ENCODE results near the gene ANAPC7.
A peak's percentile ranks its signal among the peaks of the same experiment; 100 is the strongest.
"Not testable (repeated sequence)": the region's sequence is repeated elsewhere in the genome, so short reads cannot be mapped to it uniquely, and the experiment has no call there.

The ANAPC7 gene

GRCh38 chr12:110403146-110403975 is at the start of gene ANAPC7:
ANAPC7 (minus strand) TSS chr12:110403708; CDS start chr12:110403627, 81 bp downstream.
- DNase-seq (ENCODE audit: low read depth), result peak; percentile 86

- no peak for DNase-seq (ENCODE audit: low read depth)
Measured at GRCh38 chr12:110451263-110451662, 47.8 kb upstream of the ANAPC7 start.

GRCh38 chr12:110449799-110450497 is 46.4 kb upstream of the ANAPC7 start, which contains the start of gene ARPC3:
ARPC3 (minus strand) TSS chr12:110450337; CDS start chr12:110450260, 77 bp downstream.
- DNase-seq (ENCODE audit: low read depth), result peak; percentile 92

- DNase-seq (ENCODE audit: low read depth), result no peak
Measured at GRCh38 chr12:110444455-110444854, 40.9 kb upstream of the ANAPC7 start.

- peak; percentile 34 for DNase-seq (ENCODE audit: low read depth)
Measured at GRCh38 chr12:110436231-110436630, 32.7 kb upstream of the ANAPC7 start.

GRCh38 chr12:110431957-110432587 is 28.6 kb upstream of the ANAPC7 start:
- no peak for DNase-seq (ENCODE audit: low read depth)

- DNase-seq (ENCODE audit: low read depth), result not testable (repeated sequence)
Measured at GRCh38 chr12:110429676-110430075, 26.2 kb upstream of the ANAPC7 start.

- no peak for DNase-seq (ENCODE audit: low read depth)
Measured at GRCh38 chr12:110426406-110426805, 22.9 kb upstream of the ANAPC7 start.

GRCh38 chr12:110424237-110424636 is 20.7 kb upstream of the ANAPC7 start:
- DNase-seq (ENCODE audit: low read depth), result no peak

- DNase-seq (ENCODE audit: low read depth), result no peak
Measured at GRCh38 chr12:110421701-110422100, 18.2 kb upstream of the ANAPC7 start.

GRCh38 chr12:110421159-110421661 is 17.7 kb upstream of the ANAPC7 start:
- DNase-seq (ENCODE audit: low read depth), result peak; percentile 24

- not testable (repeated sequence) for DNase-seq (ENCODE audit: low read depth)
Measured at GRCh38 chr12:110420644-110421043, 17.1 kb upstream of the ANAPC7 start.

- DNase-seq (ENCODE audit: low read depth), result not testable (repeated sequence)
Measured at GRCh38 chr12:110417113-110417512, 13.6 kb upstream of the ANAPC7 start.

GRCh38 chr12:110410086-110410485 is 6.6 kb upstream of the ANAPC7 start:
- not testable (repeated sequence) for DNase-seq (ENCODE audit: low read depth)

- not testable (repeated sequence) for DNase-seq (ENCODE audit: low read depth)
Measured at GRCh38 chr12:110405126-110405662, 1.7 kb upstream of the ANAPC7 start.

- peak; percentile 36 for DNase-seq (ENCODE audit: low read depth)
Measured at GRCh38 chr12:110403976-110404682, 621 bp upstream of the ANAPC7 start.

- DNase-seq (ENCODE audit: low read depth), result no peak
Measured at GRCh38 chr12:110382683-110383082, 20.8 kb downstream of the ANAPC7 start.

- DNase-seq (ENCODE audit: low read depth), result no peak
Measured at GRCh38 chr12:110379631-110380030, 23.9 kb downstream of the ANAPC7 start.

- DNase-seq (ENCODE audit: low read depth), result no peak
Measured at GRCh38 chr12:110379197-110379596, 24.3 kb downstream of the ANAPC7 start.

GRCh38 chr12:110378131-110378790 is 25.2 kb downstream of the ANAPC7 start:
- DNase-seq (ENCODE audit: low read depth), result not testable (repeated sequence)
